Keratinocyte (primary cell): ENCODE measurements around the gene LCE6A. TPM values are rescaled to one million over a fixed set of nuclear protein-coding genes. Genes with fewer than 3 reads are reported as not detected.

Experiments
- DNase-seq: peaks from one replicate; pipeline ENCODE4 v3.0.0-alpha.2; 2011; ENCODE audit warnings: low read depth, missing footprints, low spot score
- FAIRE-seq: peaks from 2 replicates; lab custom pipeline; 2011; peaks lifted over from hg19 to GRCh38; lab: Jason Lieb, UNC
- H2AFZ ChIP-seq: 2 replicates; pipeline ENCODE4 v1.6.0; 2012; ENCODE audit warnings: low read length, control low read depth, inconsistent platforms; ENCODE audit not compliant: control insufficient read depth
- H3K27ac ChIP-seq: 2 replicates; pipeline ENCODE4 v1.5.1; 2011; ENCODE audit warnings: low read length; ENCODE audit not compliant: control insufficient read depth, insufficient read depth
- H3K27me3 ChIP-seq: 3 replicates; pipeline ENCODE4 v1.6.0; 2011; ENCODE audit warnings: low read length; ENCODE audit not compliant: control insufficient read depth, insufficient read depth; ENCODE audit errors: extremely low read depth
- H3K36me3 ChIP-seq, 2 experiments: 2 replicates in 1 of 2; 3 replicates in 1 of 2; pipeline ENCODE4 v1.5.1; 2011; ENCODE audit warnings: low read length in 2 of 2, mild to moderate bottlenecking in 1 of 2; ENCODE audit not compliant: control insufficient read depth in 2 of 2, insufficient read depth in 2 of 2; ENCODE audit errors: extremely low read depth in 1 of 2
- H3K4me1 ChIP-seq: 3 replicates; pipeline ENCODE4 v1.5.1; 2011; ENCODE audit warnings: low read length; ENCODE audit not compliant: control insufficient read depth, insufficient read depth; ENCODE audit errors: extremely low read depth
- H3K4me2 ChIP-seq: 3 replicates; pipeline ENCODE4 v1.6.0; 2011; ENCODE audit warnings: low read depth, low read length; ENCODE audit not compliant: control insufficient read depth, insufficient read depth; ENCODE audit errors: extremely low read depth
- H3K4me3 ChIP-seq, 3 experiments: fragments of 200-600 bp in 1 of 3; sonication (generic) in 1 of 3; 2 replicates in 2 of 3; 3 replicates in 1 of 3; pipeline ENCODE4 v1.5.1; 2011 to 2016; ENCODE audit warnings: low read length in 3 of 3, mild to moderate bottlenecking in 3 of 3, control low read depth in 2 of 3, inconsistent platforms in 1 of 3, low read depth in 1 of 3, mixed read lengths in 1 of 3, mixed run types in 1 of 3, moderate library complexity in 1 of 3; ENCODE audit not compliant: control insufficient read depth in 2 of 3, insufficient read depth in 2 of 3; ENCODE audit errors: extremely low read depth in 1 of 3
- H3K79me2 ChIP-seq: 2 replicates; pipeline ENCODE4 v1.6.0; 2012; ENCODE audit warnings: low read length; ENCODE audit not compliant: control insufficient read depth, insufficient read depth
- H3K9ac ChIP-seq: 3 replicates; pipeline ENCODE4 v1.6.0; 2011; ENCODE audit warnings: low read length; ENCODE audit not compliant: control insufficient read depth, insufficient read depth; ENCODE audit errors: extremely low read depth
- H3K9me1 ChIP-seq: 3 replicates; pipeline ENCODE4 v1.6.0; 2011; ENCODE audit warnings: low read length; ENCODE audit not compliant: control insufficient read depth, insufficient read depth; ENCODE audit errors: extremely low read depth
- H3K9me3 ChIP-seq: 2 replicates; pipeline ENCODE4 v1.5.1; 2012; ENCODE audit warnings: low read depth, low read length; ENCODE audit not compliant: control insufficient read depth
- H4K20me1 ChIP-seq: 3 replicates; pipeline ENCODE4 v1.6.0; 2011; ENCODE audit warnings: low read length; ENCODE audit not compliant: control insufficient read depth, insufficient read depth; ENCODE audit errors: extremely low read depth
- EZH2 ChIP-seq: IDR thresholded peaks from one replicate; pipeline ENCODE4 v1.6.1; 2012; ENCODE audit warnings: inconsistent platforms, mild to moderate bottlenecking, low read length, moderate library complexity
- dilution Hi-C: fragments of 300-500 bp; cut with MboI; formaldehyde crosslinking; loops from one replicate; pipeline ENCODE4 v1.7.0; 2020; ENCODE audit warnings: low sequenced_read_pairs; ENCODE audit not compliant: extremely low pct_ligation_motif_present
- polyA plus RNA-seq, 5 experiments: library from polyadenylated mRNA; depleted of rRNA in 3 of 5; stranded (reverse) in 3 of 5; stranded (forward) in 1 of 5; unstranded in 1 of 5; fragments of >200 nt; gene quantifications; 1 replicate in 1 of 5; 2 replicates in 3 of 5; 3 replicates in 1 of 5; pipeline versions ENCODE4 v1.2.1 to v1.2.3, GENCODE V29; 2011 to 2012; ENCODE audit warnings: missing spikeins in 2 of 5, low read depth in 1 of 5, low replicate concordance in 1 of 5
- TF ChIP-seq, protein P1 (sequence below), 3 experiments: IDR thresholded peaks in 1 of 3; conservative IDR thresholded peaks in 1 of 3; optimal IDR thresholded peaks in 1 of 3; 2 replicates in 2 of 3; 3 replicates in 1 of 3; pipeline versions ENCODE3 to v1.5.1; 2011; ENCODE audit warnings: low read length in 3 of 3, mild to moderate bottlenecking in 3 of 3, moderate library complexity in 2 of 3, control low read depth in 1 of 3, inconsistent platforms in 1 of 3; ENCODE audit not compliant: insufficient read depth in 2 of 3; ENCODE audit errors: extremely low read depth in 1 of 3

LCE6A gene
- polyA plus RNA-seq, 1 donor (not counting 4 experiments of a cell fraction or from before 2014, with no cell fraction given) = 0.60 TPM

DNA sequence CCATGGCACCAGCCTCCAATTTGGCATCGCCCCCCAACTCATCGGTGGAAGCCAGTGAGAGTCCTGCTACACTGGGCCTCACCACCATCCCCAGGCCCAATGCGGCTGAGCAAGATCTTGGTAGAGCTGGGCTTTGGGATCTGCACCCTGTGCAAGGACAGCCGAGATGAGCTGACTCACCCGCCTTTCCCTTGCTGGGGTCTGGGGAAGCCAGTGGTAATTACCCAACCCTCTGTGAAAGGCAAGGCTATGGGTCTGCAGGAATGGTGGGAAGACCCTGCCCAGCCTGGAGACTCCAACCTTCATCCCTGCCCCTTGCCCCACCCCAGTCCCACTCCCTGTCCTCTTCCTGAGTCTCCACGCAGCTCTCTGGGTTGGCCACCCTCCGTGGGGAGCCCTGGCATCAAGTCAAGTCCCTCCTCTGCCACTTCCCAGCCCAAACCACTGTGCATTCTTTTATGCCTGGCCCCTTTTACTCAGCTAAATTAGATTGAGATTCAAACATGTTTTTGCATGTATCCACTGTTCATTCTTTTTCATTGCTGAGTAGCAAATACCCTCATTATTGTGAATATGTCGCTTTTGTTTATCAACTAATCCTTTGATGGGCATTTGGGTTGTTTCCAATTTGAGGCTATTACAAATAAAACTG is 44.2 kb downstream of the LCE6A start:
- H3K9me3 ChIP-seq = no peaks in the 10 kb centered on the region
- H3K9ac ChIP-seq = no peak overlapping the region
- peak overlapping the region; percentile 55 for H3K4me2 ChIP-seq
- dilution Hi-C loops = no loop called here
- H3K4me3 ChIP-seq = peak overlapping the region in 2 of 3 experiments; percentile 19 to 21
- H3K36me3 ChIP-seq = no peaks in the 10 kb centered on the region
- no peaks in the 10 kb centered on the region for H3K9me1 ChIP-seq
- no peaks in the 10 kb centered on the region for H3K27me3 ChIP-seq
- peak overlapping the region; percentile 28 for H3K27ac ChIP-seq
- no peaks in the 10 kb centered on the region for H4K20me1 ChIP-seq
- FAIRE-seq (peak; percentile 77), DNase-seq (no peak)
- TF ChIP-seq EZH2 = no peak
- TF ChIP-seq, protein P1, sequence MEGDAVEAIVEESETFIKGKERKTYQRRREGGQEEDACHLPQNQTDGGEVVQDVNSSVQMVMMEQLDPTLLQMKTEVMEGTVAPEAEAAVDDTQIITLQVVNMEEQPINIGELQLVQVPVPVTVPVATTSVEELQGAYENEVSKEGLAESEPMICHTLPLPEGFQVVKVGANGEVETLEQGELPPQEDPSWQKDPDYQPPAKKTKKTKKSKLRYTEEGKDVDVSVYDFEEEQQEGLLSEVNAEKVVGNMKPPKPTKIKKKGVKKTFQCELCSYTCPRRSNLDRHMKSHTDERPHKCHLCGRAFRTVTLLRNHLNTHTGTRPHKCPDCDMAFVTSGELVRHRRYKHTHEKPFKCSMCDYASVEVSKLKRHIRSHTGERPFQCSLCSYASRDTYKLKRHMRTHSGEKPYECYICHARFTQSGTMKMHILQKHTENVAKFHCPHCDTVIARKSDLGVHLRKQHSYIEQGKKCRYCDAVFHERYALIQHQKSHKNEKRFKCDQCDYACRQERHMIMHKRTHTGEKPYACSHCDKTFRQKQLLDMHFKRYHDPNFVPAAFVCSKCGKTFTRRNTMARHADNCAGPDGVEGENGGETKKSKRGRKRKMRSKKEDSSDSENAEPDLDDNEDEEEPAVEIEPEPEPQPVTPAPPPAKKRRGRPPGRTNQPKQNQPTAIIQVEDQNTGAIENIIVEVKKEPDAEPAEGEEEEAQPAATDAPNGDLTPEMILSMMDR (optimal IDR thresholded peaks at IDR 0.05 in 1 of 3, IDR thresholded peaks at IDR 0.05 in 1 of 3, conservative IDR thresholded peaks at IDR 0.05 in 1 of 3; ENCODE audit: extremely low read depth in 1 of 3, insufficient read depth in 2 of 3, low read length in 3 of 3) = no peak
- peak overlapping the region; percentile 56 for H2AFZ ChIP-seq
- peaks cover 43% of the 10 kb centered on the region for H3K4me1 ChIP-seq
- H3K79me2 ChIP-seq = no peaks in the 10 kb centered on the region

DNA sequence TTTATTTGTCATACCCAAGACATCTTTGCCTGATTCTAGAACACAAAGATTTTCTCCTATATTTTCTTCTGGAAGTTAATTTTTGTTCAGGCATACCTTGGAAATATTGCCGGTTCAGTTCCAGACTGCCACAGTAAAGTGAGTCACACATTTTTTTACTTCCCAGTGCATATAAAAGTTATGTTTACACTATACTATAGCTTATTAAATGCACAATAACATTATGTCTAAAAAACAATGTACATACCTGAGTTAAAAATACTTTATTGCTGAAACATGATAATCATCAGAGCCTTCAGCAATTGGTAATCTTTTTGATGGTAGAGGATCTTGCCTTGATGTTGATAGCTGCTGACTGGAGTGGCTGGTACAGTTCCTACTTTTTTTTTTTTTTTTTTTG is 45.5 kb downstream of the LCE6A start:
- Histone ChIP-seq H3K79me2 (no peaks in the 10 kb centered on the region), H2AFZ (no peak overlapping the region), H3K9me1 (no peaks in the 10 kb centered on the region), H3K36me3 (no peaks in the 10 kb centered on the region), H3K27me3 (no peaks in the 10 kb centered on the region), H3K9ac (no peak overlapping the region), H3K4me1 (peaks cover 43% of the 10 kb centered on the region), H3K4me3 (no peak overlapping the region), H3K27ac (no peak overlapping the region), H3K9me3 (no peaks in the 10 kb centered on the region), H3K4me2 (no peak overlapping the region), H4K20me1 (no peaks in the 10 kb centered on the region)
- dilution Hi-C loops = no loop called here
- TF ChIP-seq, protein P1 (optimal IDR thresholded peaks at IDR 0.05 in 1 of 3, IDR thresholded peaks at IDR 0.05 in 1 of 3, conservative IDR thresholded peaks at IDR 0.05 in 1 of 3; ENCODE audit: extremely low read depth in 1 of 3, insufficient read depth in 2 of 3, low read length in 3 of 3) = no peak
- TF ChIP-seq EZH2 = no peak
- DNase-seq (no peak), FAIRE-seq (peak; percentile 32)

Other genes starting within 250 kb of the LCE6A start
- 0.20 to 0.34 TPM in 2 of 3 replicates, not detected in the other for gene LCE3C, start 242.6 kb upstream of the LCE6A start, polyA plus RNA-seq
- gene LCE3B, start 229.0 kb upstream of the LCE6A start, polyA plus RNA-seq = not detected in 3 replicates
- not detected in 3 replicates for gene LCE3A, start 219.8 kb upstream of the LCE6A start, polyA plus RNA-seq
- not detected in 3 replicates for gene LCE2D, start 179.5 kb upstream of the LCE6A start, polyA plus RNA-seq
- gene LCE2C, start 167.6 kb upstream of the LCE6A start, polyA plus RNA-seq = 0.41 to 0.48 TPM in 2 of 3 replicates, not detected in the other
- gene LCE2B, start 156.7 kb upstream of the LCE6A start, polyA plus RNA-seq = 0.14 to 0.83 TPM (median 0.49 TPM) in 3 replicates
- gene LCE2A, start 144.5 kb upstream of the LCE6A start, polyA plus RNA-seq = 0.12 to 0.16 TPM in 2 of 3 replicates, not detected in the other
- not detected in 3 replicates for gene LCE4A, start 134.7 kb upstream of the LCE6A start, polyA plus RNA-seq
- gene KPRP, start 84.8 kb upstream of the LCE6A start, polyA plus RNA-seq = 0.82 to 2.0 TPM (median 0.90 TPM) in 3 replicates
- gene LCE1F, start 67.7 kb upstream of the LCE6A start, polyA plus RNA-seq = not detected in 3 replicates
- gene LCE1E, start 56.6 kb upstream of the LCE6A start, polyA plus RNA-seq = 0.59 to 1.0 TPM (median 0.86 TPM) in 3 replicates
- gene LCE1D, start 46.1 kb upstream of the LCE6A start, polyA plus RNA-seq = 0.33 TPM in 1 of 3 replicates, not detected in the others
- 1.8 TPM in 3 replicates for gene LCE1C, start 36.2 kb upstream of the LCE6A start, polyA plus RNA-seq
- 0.34 to 0.57 TPM (median 0.48 TPM) in 3 replicates for gene LCE1B, start 30.9 kb upstream of the LCE6A start, polyA plus RNA-seq
- gene LCE1A, start 15.4 kb upstream of the LCE6A start, polyA plus RNA-seq = 0.43 TPM in 1 of 3 replicates, not detected in the others
- gene LCE7A, start 17.1 kb downstream of the LCE6A start, polyA plus RNA-seq = not detected in 3 replicates
- gene SMCP, start 35.5 kb downstream of the LCE6A start, polyA plus RNA-seq = 0.08 to 0.53 TPM in 2 of 3 replicates, not detected in the other
- gene IVL, start 65.7 kb downstream of the LCE6A start, polyA plus RNA-seq = 61.1 to 231 TPM (median 89.2 TPM) in 3 replicates
- 0.12 to 0.35 TPM (median 0.30 TPM) in 3 replicates for gene SPRR5, start 104.3 kb downstream of the LCE6A start, polyA plus RNA-seq
- gene SPRR4, start 127.8 kb downstream of the LCE6A start, polyA plus RNA-seq = 1.7 to 4.8 TPM (median 1.9 TPM) in 3 replicates
- gene SPRR1A, start 141.2 kb downstream of the LCE6A start, polyA plus RNA-seq = 5.5 to 35.0 TPM (median 18.0 TPM) in 3 replicates
- 2.9 to 8.3 TPM (median 5.4 TPM) in 3 replicates for gene SPRR3, start 158.9 kb downstream of the LCE6A start, polyA plus RNA-seq
- 253 to 503 TPM (median 436 TPM) in 3 replicates for gene SPRR1B, start 188.3 kb downstream of the LCE6A start, polyA plus RNA-seq
- gene SPRR2D, start 198.3 kb downstream of the LCE6A start, polyA plus RNA-seq = 6.6 to 29.4 TPM (median 13.4 TPM) in 3 replicates
- 4.7 to 21.5 TPM (median 5.5 TPM) in 3 replicates for gene SPRR2A, start 214.7 kb downstream of the LCE6A start, polyA plus RNA-seq
- 0.45 to 0.48 TPM in 2 of 3 replicates, not detected in the other for gene SPRR2B, start 228.8 kb downstream of the LCE6A start, polyA plus RNA-seq